Measurements from ENCODE around the gene ATG9B.

ATG9B gene

GRCh38 chr7:151003572-151003971 lies 20.7 kb downstream of the ATG9B start:
- TF ChIP-seq CTCF (conservative IDR thresholded peaks at IDR 0.05; ENCODE audit: low read depth), result no peak
- ChIA-PET POLR2A (ENCODE audit: low non-redundant PET) (no interaction called here), CTCF (no interaction called here)
- no peak overlapping the region for H3K27ac ChIP-seq
- no peak for DNase-seq (ENCODE audit: low spot score)

- H3K27ac ChIP-seq, result no peak overlapping the region
- TF ChIP-seq CTCF (conservative IDR thresholded peaks at IDR 0.05; ENCODE audit: low read depth), result no peak
- CTCF ChIA-PET, result no interaction called here
- DNase-seq (ENCODE audit: low spot score), result no peak
- POLR2A ChIA-PET (ENCODE audit: low non-redundant PET), result no interaction called here
Measured at GRCh38 chr7:151001546-151001945, 22.7 kb downstream of the ATG9B start.

GRCh38 chr7:151000897-151001495 lies 23.3 kb downstream of the ATG9B start:
- no peak for DNase-seq (ENCODE audit: low spot score)
- ChIA-PET CTCF (no interaction called here), POLR2A (ENCODE audit: low non-redundant PET) (no interaction called here)
- TF ChIP-seq CTCF (conservative IDR thresholded peaks at IDR 0.05; ENCODE audit: low read depth), result no peak
- H3K27ac ChIP-seq, result no peak overlapping the region

- H3K27ac ChIP-seq, result no peak overlapping the region
- DNase-seq (ENCODE audit: low spot score), result no peak
- POLR2A ChIA-PET (ENCODE audit: low non-redundant PET), result no interaction called here
- CTCF ChIA-PET, result interaction anchor here (0.6 kb wide), 1 partner anchor 82 kb away, joined by 3 read pairs; no protein-coding TSS in a partner anchor
- no peak for TF ChIP-seq CTCF (conservative IDR thresholded peaks at IDR 0.05; ENCODE audit: low read depth)
Measured at GRCh38 chr7:150999497-151000230, 24.6 kb downstream of the ATG9B start.

- no peak overlapping the region for H3K27ac ChIP-seq
- DNase-seq (ENCODE audit: low spot score), result no peak
- CTCF ChIA-PET, result interaction anchor here (0.6 kb wide), 1 partner anchor 81 kb away, joined by 3 read pairs; no protein-coding TSS in a partner anchor
- no peak for TF ChIP-seq CTCF (conservative IDR thresholded peaks at IDR 0.05; ENCODE audit: low read depth)
- POLR2A ChIA-PET (ENCODE audit: low non-redundant PET), result no interaction called here
Measured at GRCh38 chr7:150999001-150999400, 25.3 kb downstream of the ATG9B start.

GRCh38 chr7:150998341-150998740 lies 26.0 kb downstream of the ATG9B start:
- DNase-seq (ENCODE audit: low spot score), result no peak
- TF ChIP-seq CTCF (conservative IDR thresholded peaks at IDR 0.05; ENCODE audit: low read depth), result no peak
- CTCF ChIA-PET, result no interaction called here
- no peak overlapping the region for H3K27ac ChIP-seq
- POLR2A ChIA-PET (ENCODE audit: low non-redundant PET), result no interaction called here
